Esophagus muscularis mucosa (tissue), 3 donors: ENCODE results near the gene UNC5CL.

Experiments
- POLR2A ChIP-seq: fragments of 450-650 bp; IDR thresholded peaks from one replicate; pipeline ENCODE4 v1.6.1; 2017; ENCODE audit warnings: antibody characterized with exemption, moderate library complexity, mild to moderate bottlenecking, low read depth
- TF ChIP-seq, protein P1 (sequence below), 3 experiments: fragments of 200-600 bp in 2 of 3; fragments of 450-650 bp in 1 of 3; sonication (generic) in 2 of 3; IDR thresholded peaks; one replicate each; pipeline ENCODE4 v1.5.1; 2017 to 2019; ENCODE audit warnings: antibody characterized with exemption in 3 of 3, mild to moderate bottlenecking in 2 of 3, moderate library complexity in 1 of 3

DNA sequence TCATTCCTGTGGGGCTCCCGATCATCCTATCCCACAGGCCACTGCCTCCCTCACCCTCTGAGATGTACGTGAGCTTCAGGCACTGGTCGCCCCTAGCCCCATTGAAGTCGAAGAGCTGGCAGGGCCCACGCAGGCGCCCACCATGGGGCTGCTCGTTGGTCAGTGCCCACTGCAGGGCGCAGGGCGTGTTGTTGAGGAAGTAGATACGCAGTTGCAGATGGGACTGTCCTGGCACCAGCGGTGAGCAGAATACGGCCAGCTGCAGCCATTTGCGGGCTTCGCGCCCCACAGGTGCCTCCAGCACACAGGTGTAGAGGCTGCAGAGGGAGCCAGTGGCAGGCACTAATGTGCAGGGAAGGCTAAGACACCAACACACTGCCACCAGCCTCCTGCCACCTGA lies 6.2 kb downstream of the UNC5CL start:
- TF ChIP-seq, protein P1, sequence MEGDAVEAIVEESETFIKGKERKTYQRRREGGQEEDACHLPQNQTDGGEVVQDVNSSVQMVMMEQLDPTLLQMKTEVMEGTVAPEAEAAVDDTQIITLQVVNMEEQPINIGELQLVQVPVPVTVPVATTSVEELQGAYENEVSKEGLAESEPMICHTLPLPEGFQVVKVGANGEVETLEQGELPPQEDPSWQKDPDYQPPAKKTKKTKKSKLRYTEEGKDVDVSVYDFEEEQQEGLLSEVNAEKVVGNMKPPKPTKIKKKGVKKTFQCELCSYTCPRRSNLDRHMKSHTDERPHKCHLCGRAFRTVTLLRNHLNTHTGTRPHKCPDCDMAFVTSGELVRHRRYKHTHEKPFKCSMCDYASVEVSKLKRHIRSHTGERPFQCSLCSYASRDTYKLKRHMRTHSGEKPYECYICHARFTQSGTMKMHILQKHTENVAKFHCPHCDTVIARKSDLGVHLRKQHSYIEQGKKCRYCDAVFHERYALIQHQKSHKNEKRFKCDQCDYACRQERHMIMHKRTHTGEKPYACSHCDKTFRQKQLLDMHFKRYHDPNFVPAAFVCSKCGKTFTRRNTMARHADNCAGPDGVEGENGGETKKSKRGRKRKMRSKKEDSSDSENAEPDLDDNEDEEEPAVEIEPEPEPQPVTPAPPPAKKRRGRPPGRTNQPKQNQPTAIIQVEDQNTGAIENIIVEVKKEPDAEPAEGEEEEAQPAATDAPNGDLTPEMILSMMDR (IDR thresholded peaks at IDR 0.05), result no peak
- TF ChIP-seq POLR2A, result no peak
